Thymus (tissue), 11 donors: ENCODE results near the gene UMOD. TPM values are rescaled to one million over a fixed set of nuclear protein-coding genes. Genes with fewer than 3 reads are reported as not detected.
"Not testable (repeated sequence)": the region's sequence is repeated elsewhere in the genome, so short reads cannot be mapped to it uniquely, and the experiment has no call there.

ENCODE experiments used
- DNase-seq, 9 donors: peaks; one replicate each; pipeline ENCODE4 v3.0.0-alpha.2; 2013; ENCODE audit warnings: low spot score in 9 of 9, low read depth in 6 of 9, missing footprints in 1 of 9
- H3K27ac ChIP-seq, 2 donors: one replicate each; pipeline ENCODE4 v1.5.1; 2013; ENCODE audit warnings: control low read depth in 1 of 2, low read depth in 1 of 2, low read length in 1 of 2, mild to moderate bottlenecking in 1 of 2, moderate library complexity in 1 of 2
- H3K27me3 ChIP-seq, 2 donors: one replicate each; pipeline ENCODE4 v1.5.1; 2013; ENCODE audit warnings: low read length in 1 of 2; ENCODE audit not compliant: control insufficient read depth in 2 of 2, insufficient read depth in 1 of 2
- H3K36me3 ChIP-seq, 2 donors: one replicate each; pipeline ENCODE4 v1.5.1; 2013; ENCODE audit warnings: low read length in 1 of 2, mild to moderate bottlenecking in 1 of 2, moderate library complexity in 1 of 2; ENCODE audit not compliant: control insufficient read depth in 2 of 2, insufficient read depth in 2 of 2
- H3K4me1 ChIP-seq, 2 donors: one replicate each; pipeline ENCODE4 v1.5.1; 2013; ENCODE audit warnings: low read length in 2 of 2; ENCODE audit not compliant: control insufficient read depth in 2 of 2, insufficient read depth in 2 of 2
- H3K4me3 ChIP-seq, 2 donors: one replicate each; pipeline ENCODE4 v1.5.1; 2013; ENCODE audit warnings: low read length in 2 of 2, control low read depth in 1 of 2, mild to moderate bottlenecking in 1 of 2
- H3K9me3 ChIP-seq, 2 donors: one replicate each; pipeline ENCODE4 v1.5.1; 2013; ENCODE audit warnings: low read length in 1 of 2, mild to moderate bottlenecking in 1 of 2; ENCODE audit not compliant: control insufficient read depth in 2 of 2, insufficient read depth in 1 of 2
- WGBS: extraction: QIAGEN DNeasy Blood & Tissue Kit; methylation state at CpG from one replicate; pipeline ENCODE4 v1.1.7; 2013; 5-methylcytosine and 5-hydroxymethylcytosine counted together
- polyA plus RNA-seq: library from polyadenylated mRNA; stranded (reverse); fragments of 200-250 nt; gene quantifications from one replicate; pipeline ENCODE4 v1.2.3, GENCODE V29; 2013
- total RNA-seq: library from RNA; stranded (reverse); fragments of 120-200 nt; gene quantifications from one replicate; pipeline ENCODE4 v1.2.4, GENCODE V29; 2013
- donor health status: healthy.

The UMOD gene
- total and polyA plus RNA-seq, 2 donors, result 0.28 to 0.84 TPM

DNA sequence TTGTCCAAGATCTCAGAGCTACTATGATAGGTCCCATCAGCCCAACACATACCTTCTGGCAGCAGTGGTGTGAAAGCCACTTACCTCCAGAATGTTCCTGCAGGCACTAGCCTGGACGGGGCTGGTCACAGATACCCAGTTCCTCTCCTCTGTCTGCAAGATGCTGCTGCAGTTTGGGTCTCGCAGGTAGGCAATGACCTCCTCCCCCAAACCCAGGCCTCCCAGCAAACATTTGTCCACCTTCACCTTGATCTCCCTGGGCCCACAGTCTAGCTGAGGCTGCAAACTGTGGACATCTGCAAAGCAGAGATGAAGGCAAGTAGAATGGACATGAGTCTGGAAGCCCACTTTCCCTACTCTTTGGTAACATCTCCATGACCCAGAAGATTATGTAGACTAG lies 32.3 kb downstream of the UMOD start:
- Histone ChIP-seq H3K4me1 (no peaks in the 10 kb centered on the region), H3K27me3 (no peaks in the 10 kb centered on the region), H3K4me3 (no peak overlapping the region), H3K9me3 (no peaks in the 10 kb centered on the region), H3K27ac (no peak overlapping the region), H3K36me3 (no peaks in the 10 kb centered on the region)
- WGBS, result 90% methylated on average over 2 of the region's 2 CpGs
- no peak for DNase-seq

DNA sequence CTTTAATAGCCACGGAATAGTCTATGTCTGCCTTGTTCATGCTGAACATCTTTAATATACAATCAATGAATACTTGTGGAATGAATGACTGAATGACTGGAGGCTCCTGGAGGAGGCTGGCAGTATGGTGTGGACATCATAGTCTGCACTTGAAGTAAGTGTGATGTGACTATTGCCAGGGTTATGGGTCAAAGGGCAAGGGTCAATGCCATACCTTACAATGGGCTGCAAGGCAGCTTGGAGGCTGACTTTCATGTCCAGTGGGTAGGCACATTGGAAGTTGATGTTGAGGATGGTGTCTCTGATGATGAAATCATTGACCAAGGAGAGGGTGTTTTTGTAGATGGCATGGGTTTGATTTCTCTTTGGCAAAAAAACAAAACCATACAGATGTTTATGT lies 33.1 kb downstream of the UMOD start:
- H3K4me3 ChIP-seq, result no peak overlapping the region
- H3K36me3 ChIP-seq, result no peaks in the 10 kb centered on the region
- DNase-seq, result no peak
- 92% methylated on average over 1 of the region's 1 CpG for WGBS
- no peak overlapping the region for H3K27ac ChIP-seq
- H3K9me3 ChIP-seq, result no peaks in the 10 kb centered on the region
- no peaks in the 10 kb centered on the region for H3K4me1 ChIP-seq
- H3K27me3 ChIP-seq, result no peaks in the 10 kb centered on the region

DNA sequence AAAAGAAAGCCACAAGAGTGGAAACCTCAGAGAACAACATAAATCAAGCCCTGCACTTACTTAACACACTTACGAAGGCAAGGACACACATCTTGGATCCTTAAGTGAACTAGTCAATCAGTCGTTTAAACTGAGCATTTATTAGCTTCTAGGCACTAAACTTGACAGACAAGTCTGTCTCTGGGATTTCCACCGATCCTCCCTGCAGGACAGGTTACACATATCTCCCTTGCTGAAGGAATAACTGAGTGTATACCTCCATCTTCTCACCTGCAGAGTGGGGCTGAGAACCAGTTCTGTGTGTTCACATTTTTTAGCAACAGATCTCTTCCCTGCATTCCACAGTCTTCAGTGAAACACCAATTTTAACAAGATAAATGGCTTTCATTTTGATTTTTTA lies 34.1 kb downstream of the UMOD start:
- WGBS, result 70% methylated on average over 3 of the region's 3 CpGs
- Histone ChIP-seq H3K27me3 (no peaks in the 10 kb centered on the region), H3K4me1 (no peaks in the 10 kb centered on the region), H3K27ac (no peak overlapping the region), H3K36me3 (no peaks in the 10 kb centered on the region), H3K9me3 (no peaks in the 10 kb centered on the region), H3K4me3 (no peak overlapping the region)
- DNase-seq, result no peak

DNA sequence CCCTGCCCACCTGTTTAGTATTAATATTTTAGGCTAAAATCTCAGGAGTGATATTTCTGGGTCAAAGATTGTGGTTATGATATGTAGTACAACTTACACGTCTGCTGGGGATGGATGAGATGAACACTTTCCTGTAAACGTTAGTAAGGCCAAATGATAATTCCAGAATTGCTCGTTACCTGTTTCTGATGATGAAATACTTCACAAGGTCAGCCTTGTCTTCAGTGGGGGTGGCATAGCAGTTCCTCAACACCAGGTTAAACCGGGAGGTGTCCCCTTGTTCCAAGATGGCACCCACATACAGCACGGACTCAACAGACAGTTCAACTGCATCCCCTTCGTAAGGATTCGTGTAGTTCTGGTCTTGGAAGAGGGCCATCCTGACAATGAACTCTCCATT lies 34.5 kb downstream of the UMOD start:
- Histone ChIP-seq H3K9me3 (no peaks in the 10 kb centered on the region), H3K36me3 (no peaks in the 10 kb centered on the region), H3K27me3 (no peaks in the 10 kb centered on the region), H3K27ac (no peak overlapping the region), H3K4me1 (no peaks in the 10 kb centered on the region), H3K4me3 (no peak overlapping the region)
- DNase-seq, result no peak
- 87% methylated on average over 7 of the region's 7 CpGs for WGBS

- no peaks in the 10 kb centered on the region for H3K27me3 ChIP-seq
- no peak overlapping the region for H3K27ac ChIP-seq
- H3K9me3 ChIP-seq, result no peaks in the 10 kb centered on the region
- 77% methylated on average over 8 of the region's 8 CpGs for WGBS
- no peak for DNase-seq
- no peak overlapping the region for H3K4me3 ChIP-seq
- H3K36me3 ChIP-seq, result no peaks in the 10 kb centered on the region
- H3K4me1 ChIP-seq, result no peaks in the 10 kb centered on the region
Measured at GRCh38 chr16:20317117-20317516, 35.4 kb downstream of the UMOD start.

DNA sequence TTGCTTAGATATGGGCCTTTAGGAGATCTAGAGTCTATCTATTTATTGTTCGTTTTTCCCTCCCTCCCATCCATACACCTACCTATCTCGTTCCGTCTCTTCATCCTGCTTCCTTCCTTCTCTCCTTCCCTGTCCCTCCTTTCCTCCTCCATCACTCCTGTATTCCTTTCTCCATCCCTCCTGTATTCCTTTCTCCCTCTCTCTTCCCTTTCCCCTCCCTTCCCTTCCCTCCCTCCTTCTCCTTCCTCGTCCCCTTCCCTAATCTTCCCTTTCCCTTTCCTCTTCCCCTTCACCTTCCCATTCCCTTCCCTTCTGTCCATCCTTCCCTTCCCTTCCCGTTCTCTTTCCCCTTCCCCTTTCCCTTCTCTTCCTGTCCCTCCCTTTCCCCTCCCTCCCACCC lies 35.8 kb downstream of the UMOD start:
- Histone ChIP-seq H3K27ac (no peak overlapping the region), H3K4me1 (no peaks in the 10 kb centered on the region), H3K27me3 (no peaks in the 10 kb centered on the region), H3K36me3 (no peaks in the 10 kb centered on the region), H3K9me3 (no peaks in the 10 kb centered on the region), H3K4me3 (no peak overlapping the region)
- DNase-seq, result no peak
- WGBS, result 73% methylated on average over 5 of the region's 5 CpGs

DNA sequence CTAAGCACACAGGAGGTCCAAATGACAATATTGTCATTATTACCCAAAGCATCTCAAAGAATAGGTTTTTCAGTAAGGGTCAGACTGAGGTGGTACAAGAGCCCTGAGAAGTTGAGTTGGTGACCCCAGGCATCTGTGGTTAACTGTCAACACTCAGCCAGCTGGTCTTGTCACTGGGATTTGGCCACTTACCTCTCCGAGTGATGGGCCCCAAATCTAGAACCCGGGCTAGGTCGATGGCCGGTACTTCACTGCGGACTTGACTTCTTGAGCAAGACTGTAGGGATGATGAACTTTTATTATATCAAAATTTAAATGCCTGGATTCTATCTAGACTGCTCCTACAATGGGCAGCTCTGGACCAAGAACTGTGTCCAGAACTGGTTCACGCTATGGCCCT lies 36.8 kb downstream of the UMOD start:
- WGBS, result 99% methylated on average over 6 of the region's 6 CpGs
- Histone ChIP-seq H3K27me3 (no peaks in the 10 kb centered on the region), H3K36me3 (no peaks in the 10 kb centered on the region), H3K9me3 (no peaks in the 10 kb centered on the region), H3K27ac (no peak overlapping the region), H3K4me1 (no peaks in the 10 kb centered on the region), H3K4me3 (no peak overlapping the region)
- DNase-seq, result no peak

DNA sequence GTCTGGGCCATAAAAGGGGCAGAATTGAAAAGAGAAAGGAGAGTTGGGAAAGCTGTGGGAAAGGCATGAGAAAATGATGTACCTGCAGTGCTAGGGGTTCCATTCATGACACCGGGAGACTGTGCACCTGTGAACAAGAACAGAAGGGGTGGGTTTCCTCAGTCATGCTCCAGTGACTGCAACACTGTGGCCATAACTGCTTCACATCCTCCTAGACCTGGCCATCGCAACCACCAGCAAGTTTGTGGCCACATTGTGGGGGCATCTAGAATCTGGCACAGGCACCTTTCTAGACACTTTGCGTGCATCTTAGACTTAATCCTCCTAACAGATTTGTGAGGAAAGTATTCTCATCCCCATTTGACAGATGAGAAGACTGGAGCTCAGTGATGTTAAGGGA lies 37.9 kb downstream of the UMOD start:
- 95% methylated on average over 3 of the region's 3 CpGs for WGBS
- DNase-seq, result no peak
- no peaks in the 10 kb centered on the region for H3K36me3 ChIP-seq
- H3K27ac ChIP-seq, result no peak overlapping the region
- H3K4me1 ChIP-seq, result no peaks in the 10 kb centered on the region
- no peaks in the 10 kb centered on the region for H3K9me3 ChIP-seq
- H3K4me3 ChIP-seq, result no peak overlapping the region
- no peaks in the 10 kb centered on the region for H3K27me3 ChIP-seq

DNA sequence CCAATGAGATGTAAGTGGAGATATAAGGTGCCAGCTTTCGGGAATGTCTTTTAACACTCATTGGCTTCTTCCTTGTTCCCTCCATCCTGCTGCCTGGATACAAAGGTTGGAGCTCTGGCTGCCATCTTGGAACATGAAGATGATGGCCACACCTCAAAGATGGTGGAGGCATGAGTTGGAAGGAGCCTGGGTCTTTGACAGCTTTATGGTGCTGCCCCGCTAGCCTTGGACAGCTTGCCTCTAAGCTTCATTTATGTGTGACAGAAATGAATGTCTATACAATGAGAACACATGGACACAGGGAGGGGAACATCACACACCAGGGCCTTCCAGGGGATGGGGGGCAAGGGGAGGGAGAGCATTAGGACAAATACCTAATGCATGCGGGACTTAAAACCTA lies 38.8 kb downstream of the UMOD start:
- no peak overlapping the region for H3K27ac ChIP-seq
- WGBS, result 97% methylated on average over 3 of the region's 3 CpGs
- no peak overlapping the region for H3K4me3 ChIP-seq
- H3K36me3 ChIP-seq, result no peaks in the 10 kb centered on the region
- DNase-seq, result no peak
- H3K4me1 ChIP-seq, result no peaks in the 10 kb centered on the region
- H3K27me3 ChIP-seq, result no peaks in the 10 kb centered on the region
- no peaks in the 10 kb centered on the region for H3K9me3 ChIP-seq

DNA sequence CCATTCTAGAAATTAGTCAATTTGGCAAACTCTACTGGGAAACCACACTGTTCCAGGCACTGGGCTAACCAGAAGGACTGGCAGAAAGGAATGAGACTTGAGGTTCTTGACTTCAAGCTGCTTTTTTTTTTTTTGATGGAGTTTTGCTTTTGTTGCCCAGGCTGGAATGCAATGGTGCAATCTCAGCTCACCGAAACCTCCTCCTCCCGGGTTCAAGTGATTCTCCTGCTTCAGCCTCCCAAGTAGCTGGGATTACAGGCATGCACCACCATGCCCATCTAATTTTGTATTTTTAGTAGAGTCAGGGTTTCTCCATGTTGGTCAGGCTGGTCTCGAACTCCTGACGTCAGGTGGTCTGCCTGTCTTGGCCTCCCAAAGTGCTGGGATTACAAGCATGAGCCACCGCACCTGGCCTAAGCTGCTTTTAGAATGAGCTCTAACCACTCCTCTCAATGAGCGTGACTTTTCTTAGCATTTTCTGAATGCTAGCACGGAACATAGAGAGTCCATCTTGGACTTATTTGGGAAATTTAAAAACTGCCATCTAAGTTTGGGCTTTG lies 39.9 kb downstream of the UMOD start:
- not testable (repeated sequence) for H3K27ac ChIP-seq, H3K27me3 ChIP-seq, H3K36me3 ChIP-seq, H3K9me3 ChIP-seq, DNase-seq, H3K4me1 ChIP-seq, H3K4me3 ChIP-seq
- 95% methylated on average over 7 of the region's 7 CpGs for WGBS
